HEK293T (cell line): ENCODE results near the gene TMEM19.
"Not testable (repeated sequence)": the region's sequence is repeated elsewhere in the genome, so short reads cannot be mapped to it uniquely, and the experiment has no call there.

Source experiments
- CTCF ChIA-PET: fragments of 350-600 bp; formaldehyde crosslinking; extraction: SDS; loops from one replicate; lab custom pipeline; 2021; ENCODE audit warnings: antibody characterized with exemption, inconsistent platforms; lab: Yijun Ruan, JAX
- POLR2A ChIA-PET: fragments of 350-600 bp; formaldehyde crosslinking; extraction: SDS; loops from one replicate; lab custom pipeline; 2020; ENCODE audit warnings: antibody characterized with exemption, inconsistent platforms; lab: Yijun Ruan, JAX
- DNase-seq: peaks from one replicate; pipeline ENCODE4 v3.0.0; 2012; ENCODE audit warnings: mixed read lengths; ENCODE audit errors: extremely low spot score
- ARNT ChIP-seq: fragments of 450-650 bp; IDR thresholded peaks from 2 replicates; pipeline ENCODE4 v1.6.1; 2017; ENCODE audit warnings: mild to moderate bottlenecking
- BHLHE40 ChIP-seq: fragments of 450-650 bp; IDR thresholded peaks from 2 replicates; pipeline ENCODE4 v1.6.1; 2016; ENCODE audit warnings: mild to moderate bottlenecking, moderate library complexity, borderline replicate concordance
- CTBP1 ChIP-seq: fragments of 450-650 bp; IDR thresholded peaks from 2 replicates; pipeline ENCODE4 v1.6.1; 2016; ENCODE audit warnings: borderline replicate concordance
- ELF4 ChIP-seq: fragments of 450-650 bp; IDR thresholded peaks from 2 replicates; pipeline ENCODE4 v1.6.1; 2017; ENCODE audit warnings: antibody characterized with exemption
- FOXA1 ChIP-seq: fragments of 450-650 bp; IDR thresholded peaks from 2 replicates; pipeline ENCODE4 v1.6.1; 2016; ENCODE audit warnings: mild to moderate bottlenecking
- FOXK2 ChIP-seq: fragments of 450-650 bp; IDR thresholded peaks from 2 replicates; pipeline ENCODE4 v1.6.1; 2016; ENCODE audit warnings: mild to moderate bottlenecking
- FOXM1 ChIP-seq: fragments of 450-650 bp; IDR thresholded peaks from 2 replicates; pipeline ENCODE4 v1.6.1; 2017; ENCODE audit warnings: mild to moderate bottlenecking, borderline replicate concordance
- HDGF ChIP-seq: fragments of 450-650 bp; IDR thresholded peaks from 2 replicates; pipeline ENCODE4 v1.6.1; 2017; ENCODE audit warnings: antibody characterized with exemption, borderline replicate concordance
- L3MBTL2 ChIP-seq: fragments of 450-650 bp; conservative IDR thresholded peaks from 2 replicates; pipeline ENCODE4 v1.6.1; 2016; ENCODE audit warnings: mild to moderate bottlenecking
- LEF1 ChIP-seq: fragments of 450-650 bp; IDR thresholded peaks from 2 replicates; pipeline ENCODE4 v1.6.1; 2017; ENCODE audit warnings: mild to moderate bottlenecking, borderline replicate concordance
- NFRKB ChIP-seq: fragments of 450-650 bp; IDR thresholded peaks from 2 replicates; pipeline ENCODE4 v1.6.1; 2016; ENCODE audit warnings: mild to moderate bottlenecking, moderate library complexity
- PKNOX1 ChIP-seq: fragments of 450-650 bp; IDR thresholded peaks from 2 replicates; pipeline ENCODE4 v1.6.1; 2016
- SP1 ChIP-seq: fragments of 450-650 bp; IDR thresholded peaks from 2 replicates; pipeline ENCODE4 v1.6.1; 2017
- SUZ12 ChIP-seq: fragments of 450-650 bp; IDR thresholded peaks from 2 replicates; pipeline ENCODE4 v1.6.1; 2016; ENCODE audit warnings: mild to moderate bottlenecking
- TARDBP ChIP-seq: fragments of 450-650 bp; IDR thresholded peaks from 2 replicates; pipeline ENCODE4 v1.6.1; 2016
- ZNF384 ChIP-seq: fragments of 450-650 bp; IDR thresholded peaks from 2 replicates; pipeline ENCODE4 v1.6.1; 2016

Gene TMEM19

DNA sequence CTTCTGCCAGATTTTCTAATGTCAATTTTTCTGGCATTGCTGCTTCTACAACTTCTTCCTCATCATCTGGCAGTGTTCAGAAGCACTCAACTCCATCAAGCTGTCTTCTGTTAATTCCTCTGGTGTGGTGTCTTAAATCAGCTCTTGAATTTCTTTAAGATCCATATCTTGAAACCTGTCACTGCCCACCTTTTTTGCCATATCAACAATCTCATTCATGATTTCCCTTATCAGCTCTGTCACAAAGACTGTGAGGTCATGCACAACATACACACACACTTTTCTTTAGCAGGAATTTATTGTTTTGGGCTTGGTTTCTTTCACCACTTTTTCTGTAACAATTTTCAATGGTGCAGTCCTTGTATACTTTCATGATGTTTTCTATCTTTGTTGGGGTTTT lies 14.6 kb upstream of the TMEM19 start:
- TF ChIP-seq ELF4, result no peak
- no peak for TF ChIP-seq TARDBP
- no peak for TF ChIP-seq HDGF
- no peak for TF ChIP-seq LEF1
- no peak for TF ChIP-seq FOXA1
- no peak for TF ChIP-seq BHLHE40
- TF ChIP-seq CTBP1, result no peak
- POLR2A ChIA-PET, result interaction anchor here (2.6 kb wide), 1 partner anchor 14 kb away, joined by 16 read pairs; the partner anchor contains the start of gene TMEM19
- DNase-seq, result no peak
- CTCF ChIA-PET, result interaction anchor here (0.6 kb wide), 1 partner anchor 9 kb away, joined by 6 read pairs; no protein-coding TSS in a partner anchor

DNA sequence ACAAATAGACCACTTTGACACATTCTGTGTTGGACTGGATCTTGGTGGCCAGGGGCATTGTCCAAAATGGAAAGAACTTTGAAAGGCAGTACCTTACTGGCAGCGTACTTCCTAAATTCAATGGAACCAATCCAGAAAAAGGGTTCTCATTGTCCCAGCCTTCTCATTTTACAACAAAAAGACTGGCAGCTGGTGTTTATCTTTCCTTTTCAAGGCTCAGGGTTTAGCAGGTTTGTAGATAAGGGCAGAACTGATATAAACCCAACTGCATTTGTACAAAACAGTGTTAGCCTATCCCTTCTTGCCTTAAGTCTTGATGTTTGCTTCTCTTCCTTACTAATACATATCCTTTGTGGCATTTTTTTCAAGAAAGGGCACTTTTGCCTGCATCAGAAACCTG lies 14.1 kb upstream of the TMEM19 start:
- POLR2A ChIA-PET, result interaction anchor here (2.6 kb wide), 1 partner anchor 14 kb away, joined by 16 read pairs; the partner anchor contains the start of gene TMEM19
- TF ChIP-seq ARNT (no peak), L3MBTL2 (no peak), CTBP1 (no peak), SP1 (no peak), FOXA1 (no peak), LEF1 (no peak), PKNOX1 (no peak)
- CTCF ChIA-PET, result interaction anchor here (1.4 kb wide), 1 partner anchor 8 kb away, joined by 5 read pairs; the partner anchor contains the start of genes THAP2 and ZFC3H1
- DNase-seq, result no peak

- CTCF ChIA-PET, result no interaction called here
- POLR2A ChIA-PET, result interaction anchor here (0.9 kb wide), 1 partner anchor 19 kb away, joined by 3 read pairs; the partner anchor contains the start of genes THAP2 and ZFC3H1
These were observed 3.4 kb upstream of the TMEM19 start for GRCh38 chr12:71682466-71682865.

GRCh38 chr12:71683633-71684032 lies 2.2 kb upstream of the TMEM19 start:
- no peak for TF ChIP-seq SP1
- TF ChIP-seq ELF4, result no peak
- no peak for TF ChIP-seq ARNT
- TF ChIP-seq ZNF384, result no peak
- no peak for TF ChIP-seq FOXM1
- TF ChIP-seq HDGF, result no peak
- no peak for TF ChIP-seq NFRKB
- TF ChIP-seq BHLHE40, result no peak
- TF ChIP-seq CTBP1, result no peak
- ChIA-PET POLR2A (interaction anchor here (3.8 kb wide), 1 partner anchor 20 kb away, joined by 50 read pairs; the partner anchor contains the start of genes THAP2 and ZFC3H1), CTCF (no interaction called here)
- DNase-seq, result no peak

More at GRCh38 chr12:71682466-71682865, 3.4 kb upstream of the TMEM19 start:
- no peak for TF ChIP-seq SP1
- no peak for TF ChIP-seq L3MBTL2
- TF ChIP-seq FOXK2, result no peak
- TF ChIP-seq CTBP1, result no peak
- no peak for TF ChIP-seq LEF1
- no peak for TF ChIP-seq ZNF384
- TF ChIP-seq NFRKB, result no peak
- no peak for TF ChIP-seq SUZ12
- TF ChIP-seq FOXA1, result no peak
- no peak for TF ChIP-seq HDGF
- no peak for TF ChIP-seq BHLHE40
- no peak for TF ChIP-seq ARNT
- no peak for DNase-seq

GRCh38 chr12:71684081-71684480 lies 1.8 kb upstream of the TMEM19 start:
- ChIA-PET CTCF (no interaction called here), POLR2A (interaction anchor here (3.8 kb wide), 1 partner anchor 21 kb away, joined by 50 read pairs; the partner anchor contains the start of genes THAP2 and ZFC3H1)
- TF ChIP-seq FOXM1 (no peak), ELF4 (no peak), TARDBP (no peak), FOXA1 (no peak), ARNT (no peak), L3MBTL2 (no peak), FOXK2 (no peak), NFRKB (no peak), SUZ12 (no peak), CTBP1 (no peak), HDGF (no peak)
- no peak for DNase-seq

DNA sequence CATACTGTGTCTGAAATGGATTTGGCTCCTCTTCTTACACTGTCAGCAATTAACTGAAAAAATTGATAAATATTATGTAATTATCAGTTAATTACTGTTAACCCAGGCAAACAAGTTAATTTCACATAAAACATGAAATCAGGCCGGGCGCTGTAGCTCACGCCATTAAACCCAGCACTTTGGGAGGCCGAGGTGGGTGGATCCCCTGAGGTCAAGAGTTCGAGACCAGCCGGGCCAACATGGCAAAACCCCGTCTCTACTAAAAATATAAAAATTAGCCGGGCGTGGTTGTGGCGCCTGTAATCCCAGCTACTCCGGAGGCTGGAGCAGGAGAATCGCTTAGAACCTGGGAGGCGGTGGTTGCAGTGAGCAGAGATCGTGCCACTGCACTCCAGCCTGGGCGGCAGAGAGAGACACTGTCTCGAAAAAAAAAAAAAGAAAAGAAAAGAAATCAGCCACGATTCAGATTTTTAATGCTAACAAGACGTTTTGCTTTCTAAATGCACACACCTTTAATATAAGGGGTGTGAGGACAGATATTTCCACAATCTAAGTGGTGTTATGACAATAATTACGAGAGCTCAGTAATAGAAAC lies 473 bp upstream of the TMEM19 start:
- no peak for TF ChIP-seq HDGF
- peak; percentile 64; the same call in 1 of the 2 replicates for TF ChIP-seq ZNF384
- no peak for TF ChIP-seq LEF1
- TF ChIP-seq PKNOX1, result no peak
- no peak for TF ChIP-seq ARNT
- DNase-seq, result no peak
- ChIA-PET POLR2A (interaction anchor here (1.1 to 3.8 kb wide), 12 partner anchors 9 to 69 kb away, joined by 3 to 50 read pairs (median 8); partner anchors contain the start of genes RAB21, THAP2 and ZFC3H1), CTCF (interaction anchor here (1.3 to 2.0 kb wide), 2 partner anchors 8 to 49 kb away, joined by 3 to 6 read pairs; no protein-coding TSS in a partner anchor)

- ChIA-PET POLR2A (interaction anchor here (1.0 to 3.8 kb wide), 12 partner anchors 10 to 68 kb away, joined by 3 to 50 read pairs (median 8); partner anchors contain the start of genes RAB21, THAP2 and ZFC3H1), CTCF (interaction anchor here (1.2 to 2.0 kb wide), 3 partner anchors 10 to 61 kb away, joined by 4 to 7 read pairs (median 6); no protein-coding TSS in a partner anchor)
- no peak for TF ChIP-seq BHLHE40
- DNase-seq, result no peak
These were observed 760 bp downstream of the TMEM19 start for GRCh38 chr12:71686658-71687025.

DNA sequence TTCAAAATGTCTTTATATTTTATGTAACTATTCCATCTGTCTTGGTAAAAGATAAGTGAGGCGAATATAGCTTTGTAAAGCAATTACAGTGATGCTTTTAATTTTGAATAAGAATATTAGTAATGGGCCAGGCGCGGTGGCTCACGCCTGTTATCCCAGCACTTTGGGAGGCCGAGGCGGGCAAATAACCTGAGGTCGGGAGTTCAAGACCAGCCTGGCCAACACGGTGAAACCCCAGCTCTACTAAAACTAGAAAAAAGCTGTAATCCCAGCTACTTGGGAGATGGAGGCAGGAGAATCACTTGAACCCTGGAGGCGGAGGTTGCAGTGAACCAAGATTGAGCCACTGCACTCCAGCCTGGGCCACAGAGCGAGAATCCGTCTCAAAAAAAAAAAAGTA lies 1.3 kb downstream of the TMEM19 start:
- not testable (repeated sequence) for DNase-seq
- ChIA-PET CTCF (interaction anchor here (1.2 to 2.0 kb wide), 3 partner anchors 10 to 60 kb away, joined by 4 to 7 read pairs (median 6); no protein-coding TSS in a partner anchor), POLR2A (interaction anchor here (0.7 to 3.8 kb wide), 3 partner anchors 16 to 67 kb away, joined by 3 to 50 read pairs (median 10); partner anchors contain the start of genes RAB21, THAP2 and ZFC3H1)
